WTC11 (cell line): ENCODE measurements around the gene UBQLN3.

Experiments
- SP1 ChIP-seq: sonication (generic); formaldehyde crosslinking; conservative IDR thresholded peaks from 2 replicates; pipeline ENCODE4 v1.8.1; 2022; ENCODE audit warnings: missing genetic modification reagents
- TEAD1 ChIP-seq: sonication (generic); formaldehyde crosslinking; IDR thresholded peaks from 2 replicates; pipeline ENCODE4 v1.8.0; 2022; ENCODE audit warnings: mild to moderate bottlenecking, missing genetic modification reagents
- TF ChIP-seq, protein P1 (sequence below): sonication (generic); formaldehyde crosslinking; IDR thresholded peaks from 2 replicates; pipeline ENCODE4 v1.8.1; 2023; ENCODE audit warnings: mild to moderate bottlenecking, missing genetic modification reagents, moderate library complexity
- TF ChIP-seq, protein P2 (sequence below): sonication (generic); formaldehyde crosslinking; IDR thresholded peaks from 2 replicates; pipeline ENCODE4 v1.8.1; 2023; ENCODE audit warnings: mild to moderate bottlenecking, missing genetic modification reagents, borderline replicate concordance
- TF ChIP-seq, protein P3 (sequence below): fragments of 200-600 bp; IDR thresholded peaks from 2 replicates; pipeline ENCODE4 v1.8.0; 2022; ENCODE audit warnings: antibody characterized with exemption

GRCh38 chr11:5514841-5515240, 5.1 kb upstream of the UBQLN3 start:
- TF ChIP-seq SP1 (CRISPR knock-in tag), result no peak
- TF ChIP-seq, protein P1, sequence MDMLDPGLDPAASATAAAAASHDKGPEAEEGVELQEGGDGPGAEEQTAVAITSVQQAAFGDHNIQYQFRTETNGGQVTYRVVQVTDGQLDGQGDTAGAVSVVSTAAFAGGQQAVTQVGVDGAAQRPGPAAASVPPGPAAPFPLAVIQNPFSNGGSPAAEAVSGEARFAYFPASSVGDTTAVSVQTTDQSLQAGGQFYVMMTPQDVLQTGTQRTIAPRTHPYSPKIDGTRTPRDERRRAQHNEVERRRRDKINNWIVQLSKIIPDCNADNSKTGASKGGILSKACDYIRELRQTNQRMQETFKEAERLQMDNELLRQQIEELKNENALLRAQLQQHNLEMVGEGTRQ, result no peak
- TF ChIP-seq, protein P2, sequence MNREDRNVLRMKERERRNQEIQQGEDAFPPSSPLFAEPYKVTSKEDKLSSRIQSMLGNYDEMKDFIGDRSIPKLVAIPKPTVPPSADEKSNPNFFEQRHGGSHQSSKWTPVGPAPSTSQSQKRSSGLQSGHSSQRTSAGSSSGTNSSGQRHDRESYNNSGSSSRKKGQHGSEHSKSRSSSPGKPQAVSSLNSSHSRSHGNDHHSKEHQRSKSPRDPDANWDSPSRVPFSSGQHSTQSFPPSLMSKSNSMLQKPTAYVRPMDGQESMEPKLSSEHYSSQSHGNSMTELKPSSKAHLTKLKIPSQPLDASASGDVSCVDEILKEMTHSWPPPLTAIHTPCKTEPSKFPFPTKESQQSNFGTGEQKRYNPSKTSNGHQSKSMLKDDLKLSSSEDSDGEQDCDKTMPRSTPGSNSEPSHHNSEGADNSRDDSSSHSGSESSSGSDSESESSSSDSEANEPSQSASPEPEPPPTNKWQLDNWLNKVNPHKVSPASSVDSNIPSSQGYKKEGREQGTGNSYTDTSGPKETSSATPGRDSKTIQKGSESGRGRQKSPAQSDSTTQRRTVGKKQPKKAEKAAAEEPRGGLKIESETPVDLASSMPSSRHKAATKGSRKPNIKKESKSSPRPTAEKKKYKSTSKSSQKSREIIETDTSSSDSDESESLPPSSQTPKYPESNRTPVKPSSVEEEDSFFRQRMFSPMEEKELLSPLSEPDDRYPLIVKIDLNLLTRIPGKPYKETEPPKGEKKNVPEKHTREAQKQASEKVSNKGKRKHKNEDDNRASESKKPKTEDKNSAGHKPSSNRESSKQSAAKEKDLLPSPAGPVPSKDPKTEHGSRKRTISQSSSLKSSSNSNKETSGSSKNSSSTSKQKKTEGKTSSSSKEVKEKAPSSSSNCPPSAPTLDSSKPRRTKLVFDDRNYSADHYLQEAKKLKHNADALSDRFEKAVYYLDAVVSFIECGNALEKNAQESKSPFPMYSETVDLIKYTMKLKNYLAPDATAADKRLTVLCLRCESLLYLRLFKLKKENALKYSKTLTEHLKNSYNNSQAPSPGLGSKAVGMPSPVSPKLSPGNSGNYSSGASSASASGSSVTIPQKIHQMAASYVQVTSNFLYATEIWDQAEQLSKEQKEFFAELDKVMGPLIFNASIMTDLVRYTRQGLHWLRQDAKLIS (CRISPR knock-in tag), result no peak
- TF ChIP-seq, protein P3, sequence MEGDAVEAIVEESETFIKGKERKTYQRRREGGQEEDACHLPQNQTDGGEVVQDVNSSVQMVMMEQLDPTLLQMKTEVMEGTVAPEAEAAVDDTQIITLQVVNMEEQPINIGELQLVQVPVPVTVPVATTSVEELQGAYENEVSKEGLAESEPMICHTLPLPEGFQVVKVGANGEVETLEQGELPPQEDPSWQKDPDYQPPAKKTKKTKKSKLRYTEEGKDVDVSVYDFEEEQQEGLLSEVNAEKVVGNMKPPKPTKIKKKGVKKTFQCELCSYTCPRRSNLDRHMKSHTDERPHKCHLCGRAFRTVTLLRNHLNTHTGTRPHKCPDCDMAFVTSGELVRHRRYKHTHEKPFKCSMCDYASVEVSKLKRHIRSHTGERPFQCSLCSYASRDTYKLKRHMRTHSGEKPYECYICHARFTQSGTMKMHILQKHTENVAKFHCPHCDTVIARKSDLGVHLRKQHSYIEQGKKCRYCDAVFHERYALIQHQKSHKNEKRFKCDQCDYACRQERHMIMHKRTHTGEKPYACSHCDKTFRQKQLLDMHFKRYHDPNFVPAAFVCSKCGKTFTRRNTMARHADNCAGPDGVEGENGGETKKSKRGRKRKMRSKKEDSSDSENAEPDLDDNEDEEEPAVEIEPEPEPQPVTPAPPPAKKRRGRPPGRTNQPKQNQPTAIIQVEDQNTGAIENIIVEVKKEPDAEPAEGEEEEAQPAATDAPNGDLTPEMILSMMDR, result no peak
- TF ChIP-seq TEAD1 (CRISPR knock-in tag), result no peak
